ENCODE results near the gene PLA2G12B. TPM values are rescaled to one million over a fixed set of nuclear protein-coding genes. Genes with fewer than 3 reads are reported as not detected.

PLA2G12B gene
- total RNA-seq: not detected in 2 replicates

GRCh38 chr10:72954596-72955554 lies at the start of gene PLA2G12B:
TSS of gene PLA2G12B (minus strand) at chr10:72954806. CDS start at chr10:72954685, 121 bp downstream.

GRCh38 chr10:72893136-72893798 lies 61.3 kb downstream of the PLA2G12B start, which contains the start of gene OIT3:
TSS of gene OIT3 (plus strand) at chr10:72893739. CDS start at chr10:72893799, 60 bp downstream.

Other genes starting within 250 kb of the PLA2G12B start
- gene OIT3, start 61.1 kb downstream of the PLA2G12B start, total RNA-seq: 0.14 TPM in 1 of 2 replicates, not detected in the other
- 57.4 and 234 TPM in 2 replicates for gene P4HA1, start 142.1 kb upstream of the PLA2G12B start, total RNA-seq
- gene NUDT13, start 155.6 kb upstream of the PLA2G12B start, total RNA-seq: 0.34 and 1.3 TPM in 2 replicates
- 21.5 TPM in 2 replicates for gene ECD, start 213.2 kb upstream of the PLA2G12B start, total RNA-seq
- gene FAM149B1, start 213.3 kb upstream of the PLA2G12B start, total RNA-seq: 16.4 and 27.1 TPM in 2 replicates